ENCODE results near the gene PCDHGA6.
A peak's percentile ranks its signal among the peaks of the same experiment; 100 is the strongest.
"Not testable (repeated sequence)": the region's sequence is repeated elsewhere in the genome, so short reads cannot be mapped to it uniquely, and the experiment has no call there.

The PCDHGA6 gene

GRCh38 chr5:141398608-141399007 lies 24.9 kb downstream of the PCDHGA6 start:
- no peak overlapping the region for H3K27ac ChIP-seq (ENCODE audit: low read depth, low read length, severe bottlenecking)
- no peak overlapping the region for H3K4me3 ChIP-seq (ENCODE audit: extremely low read depth, insufficient read depth, low read length, poor library complexity, severe bottlenecking)
- 91 to 96% methylated on average over 14 of the region's 15 CpGs for WGBS, 2 experiments (ENCODE audit: insufficient coverage in 2 of 2)
- peaks cover 47% of the 10 kb centered on the region for H3K9me3 ChIP-seq (ENCODE audit: control insufficient read depth, low read length)
- H3K4me1 ChIP-seq (ENCODE audit: control insufficient read depth, insufficient read depth, low read length, poor library complexity, severe bottlenecking), result no peaks in the 10 kb centered on the region
- peaks cover 6% of the 10 kb centered on the region for H3K36me3 ChIP-seq (ENCODE audit: control insufficient read depth, insufficient read depth, low read length)

GRCh38 chr5:141399555-141400258 lies 26.0 kb downstream of the PCDHGA6 start:
- WGBS, 2 experiments (ENCODE audit: insufficient coverage in 2 of 2), result 96 to 97% methylated on average over 57 to 61 of the region's 61 CpGs
- H3K27ac ChIP-seq (ENCODE audit: low read depth, low read length, severe bottlenecking), result no peak overlapping the region
- peaks cover 40% of the 10 kb centered on the region for H3K9me3 ChIP-seq (ENCODE audit: control insufficient read depth, low read length)
- H3K4me1 ChIP-seq (ENCODE audit: control insufficient read depth, insufficient read depth, low read length, poor library complexity, severe bottlenecking), result no peaks in the 10 kb centered on the region
- H3K36me3 ChIP-seq (ENCODE audit: control insufficient read depth, insufficient read depth, low read length), result peaks cover 5% of the 10 kb centered on the region
- H3K4me3 ChIP-seq (ENCODE audit: extremely low read depth, insufficient read depth, low read length, poor library complexity, severe bottlenecking), result no peak overlapping the region

DNA sequence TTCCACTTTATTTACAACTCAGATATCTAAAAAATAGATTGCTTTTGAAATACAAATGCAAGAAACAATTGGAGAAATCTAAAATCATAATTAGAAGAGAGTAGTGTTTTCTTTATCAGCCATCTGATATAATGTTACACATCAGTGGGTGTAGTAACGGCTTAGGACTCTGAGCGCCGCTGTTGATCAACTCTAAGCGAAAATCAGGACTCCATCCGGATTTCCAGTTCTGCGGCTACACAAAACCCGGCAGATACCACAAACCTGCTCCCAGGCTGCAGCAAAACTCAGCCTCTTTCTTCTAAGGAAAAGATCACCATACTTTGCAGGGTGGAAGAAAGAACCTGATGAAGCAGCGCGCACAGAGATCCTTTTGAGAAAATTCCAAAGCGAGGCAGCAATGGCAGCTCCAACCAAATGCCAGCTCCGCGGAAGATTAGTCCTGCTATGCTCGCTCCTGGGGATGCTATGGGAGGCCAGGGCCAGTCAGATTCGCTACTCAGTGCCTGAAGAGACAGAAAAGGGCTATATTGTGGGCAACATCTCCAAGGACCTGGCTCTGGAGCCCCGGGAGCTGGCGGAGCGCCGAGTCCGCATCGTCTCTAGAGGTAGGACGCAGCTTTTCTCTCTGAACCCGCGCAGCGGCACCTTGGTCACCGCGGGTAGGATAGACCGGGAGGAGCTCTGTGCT lies 29.0 kb downstream of the PCDHGA6 start, which contains the start of gene PCDHGA9:
TSS of gene PCDHGA9 (plus strand) at position 226 of the 691 bp plus-strand sequence. CDS start at position 401, 175 bp downstream.
- Histone ChIP-seq H3K36me3 (ENCODE audit: control insufficient read depth, insufficient read depth, low read length) (peaks cover 5% of the 10 kb centered on the region), H3K9me3 (ENCODE audit: control insufficient read depth, low read length) (peaks cover 28% of the 10 kb centered on the region), H3K4me1 (ENCODE audit: control insufficient read depth, insufficient read depth, low read length, poor library complexity, severe bottlenecking) (no peaks in the 10 kb centered on the region), H3K27ac (ENCODE audit: low read depth, low read length, severe bottlenecking) (no peak within 1 kb of the TSS), H3K4me3 (ENCODE audit: extremely low read depth, insufficient read depth, low read length, poor library complexity, severe bottlenecking) (no peak within 1 kb of the TSS)
- 93 to 97% methylated on average over 26 to 27 of the region's 27 CpGs for WGBS, 2 experiments (ENCODE audit: insufficient coverage in 2 of 2)

- no peak overlapping the region for H3K27ac ChIP-seq (ENCODE audit: low read depth, low read length, severe bottlenecking)
- peaks cover 28% of the 10 kb centered on the region for H3K9me3 ChIP-seq (ENCODE audit: control insufficient read depth, low read length)
- no peaks in the 10 kb centered on the region for H3K4me1 ChIP-seq (ENCODE audit: control insufficient read depth, insufficient read depth, low read length, poor library complexity, severe bottlenecking)
- 98% methylated on average over 18 to 20 of the region's 22 CpGs for WGBS, 2 experiments (ENCODE audit: insufficient coverage in 2 of 2)
- H3K36me3 ChIP-seq (ENCODE audit: control insufficient read depth, insufficient read depth, low read length), result peaks cover 5% of the 10 kb centered on the region
- H3K4me3 ChIP-seq (ENCODE audit: extremely low read depth, insufficient read depth, low read length, poor library complexity, severe bottlenecking), result no peak overlapping the region
These were observed 29.7 kb downstream of the PCDHGA6 start for GRCh38 chr5:141403387-141403786.

DNA sequence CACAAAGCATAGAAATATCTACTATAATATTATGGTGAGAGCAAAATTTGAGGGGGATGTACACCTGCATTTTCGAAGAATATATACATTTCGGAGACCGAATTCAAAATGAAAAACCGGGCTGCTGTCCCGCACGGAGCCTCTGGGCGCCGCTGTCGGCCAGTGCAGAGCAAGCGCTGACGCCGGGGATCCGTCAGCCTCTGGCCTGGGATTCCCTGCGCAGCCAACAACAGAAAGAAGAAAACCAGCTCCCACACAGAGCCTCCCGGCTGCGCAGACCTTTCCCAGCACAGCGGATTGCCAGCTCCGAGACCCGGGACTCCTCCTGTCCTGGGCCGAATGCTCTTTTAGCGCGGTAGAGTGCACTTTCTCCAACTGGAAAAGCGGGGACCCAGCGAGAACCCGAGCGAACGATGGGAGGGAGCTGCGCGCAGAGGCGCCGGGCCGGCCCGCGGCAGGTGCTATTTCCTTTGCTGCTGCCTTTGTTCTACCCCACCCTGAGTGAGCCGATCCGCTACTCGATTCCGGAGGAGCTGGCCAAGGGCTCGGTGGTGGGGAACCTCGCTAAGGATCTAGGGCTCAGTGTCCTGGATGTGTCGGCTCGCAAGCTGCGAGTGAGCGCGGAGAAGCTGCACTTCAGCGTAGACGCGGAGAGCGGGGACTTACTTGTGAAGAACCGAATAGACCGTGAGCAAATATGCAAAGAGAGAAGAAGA lies 34.3 kb downstream of the PCDHGA6 start, which contains the start of gene PCDHGB6:
TSS of gene PCDHGB6 (plus strand) at position 232 of the 716 bp plus-strand sequence. CDS start at position 414, 182 bp downstream.
- Histone ChIP-seq H3K9me3 (ENCODE audit: control insufficient read depth, low read length) (peaks cover 25% of the 10 kb centered on the region), H3K27ac (ENCODE audit: low read depth, low read length, severe bottlenecking) (peak within 1 kb of the TSS; percentile 72)

DNA sequence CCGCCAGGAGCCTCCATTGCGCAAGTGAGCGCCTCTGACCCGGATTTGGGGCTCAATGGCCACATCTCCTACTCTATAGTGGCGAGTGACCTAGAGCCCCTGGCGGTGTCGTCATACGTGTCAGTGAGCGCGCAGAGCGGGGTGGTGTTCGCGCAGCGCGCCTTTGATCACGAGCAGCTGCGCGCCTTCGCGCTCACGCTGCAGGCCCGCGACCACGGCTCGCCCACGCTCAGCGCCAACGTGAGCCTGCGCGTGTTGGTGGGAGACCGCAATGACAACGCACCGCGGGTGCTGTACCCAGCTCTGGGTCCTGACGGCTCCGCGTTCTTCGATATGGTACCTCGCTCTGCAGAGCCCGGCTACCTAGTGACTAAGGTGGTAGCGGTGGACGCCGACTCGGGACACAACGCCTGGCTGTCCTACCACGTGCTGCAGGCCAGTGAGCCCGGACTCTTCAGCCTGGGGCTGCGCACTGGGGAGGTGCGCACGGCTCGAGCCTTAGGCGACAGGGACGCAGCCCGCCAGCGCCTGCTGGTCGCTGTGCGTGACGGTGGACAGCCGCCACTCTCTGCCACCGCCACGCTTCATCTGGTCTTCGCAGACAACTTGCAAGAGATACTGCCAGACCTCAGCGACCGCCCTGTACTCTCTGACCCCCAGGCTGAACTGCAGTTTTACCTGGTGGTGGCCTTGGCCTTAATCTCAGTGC lies 36.1 kb downstream of the PCDHGA6 start:
- H3K27ac ChIP-seq (ENCODE audit: low read depth, low read length, severe bottlenecking), result no peak overlapping the region
- WGBS, 2 experiments (ENCODE audit: insufficient coverage in 2 of 2), result 96 to 98% methylated on average over 61 to 64 of the region's 64 CpGs
- no peak overlapping the region for H3K4me3 ChIP-seq (ENCODE audit: extremely low read depth, insufficient read depth, low read length, poor library complexity, severe bottlenecking)
- H3K9me3 ChIP-seq (ENCODE audit: control insufficient read depth, low read length), result peaks cover 37% of the 10 kb centered on the region
- H3K4me1 ChIP-seq (ENCODE audit: control insufficient read depth, insufficient read depth, low read length, poor library complexity, severe bottlenecking), result no peaks in the 10 kb centered on the region
- H3K36me3 ChIP-seq (ENCODE audit: control insufficient read depth, insufficient read depth, low read length), result peaks cover 31% of the 10 kb centered on the region

More for the DNA sequence above, 34.3 kb downstream of the PCDHGA6 start, which contains the start of gene PCDHGB6:
- 27 to 37% methylated on average over 32 to 34 of the region's 51 CpGs for WGBS, 2 experiments (ENCODE audit: insufficient coverage in 2 of 2)
- not testable (repeated sequence) for H3K4me1 ChIP-seq (ENCODE audit: control insufficient read depth, insufficient read depth, low read length, poor library complexity, severe bottlenecking)
- Histone ChIP-seq H3K4me3 (ENCODE audit: extremely low read depth, insufficient read depth, low read length, poor library complexity, severe bottlenecking) (peak within 1 kb of the TSS; percentile 47), H3K36me3 (ENCODE audit: control insufficient read depth, insufficient read depth, low read length) (peaks cover 13% of the 10 kb centered on the region)

GRCh38 chr5:141411575-141411974 lies 37.9 kb downstream of the PCDHGA6 start:
- Histone ChIP-seq H3K36me3 (ENCODE audit: control insufficient read depth, insufficient read depth, low read length) (peaks cover 36% of the 10 kb centered on the region), H3K9me3 (ENCODE audit: control insufficient read depth, low read length) (peaks cover 41% of the 10 kb centered on the region), H3K27ac (ENCODE audit: low read depth, low read length, severe bottlenecking) (no peak overlapping the region), H3K4me3 (ENCODE audit: extremely low read depth, insufficient read depth, low read length, poor library complexity, severe bottlenecking) (peak overlapping the region; percentile 20), H3K4me1 (ENCODE audit: control insufficient read depth, insufficient read depth, low read length, poor library complexity, severe bottlenecking) (no peaks in the 10 kb centered on the region)
- 93 to 95% methylated on average over 2 of the region's 3 CpGs for WGBS, 2 experiments (ENCODE audit: insufficient coverage in 2 of 2)

DNA sequence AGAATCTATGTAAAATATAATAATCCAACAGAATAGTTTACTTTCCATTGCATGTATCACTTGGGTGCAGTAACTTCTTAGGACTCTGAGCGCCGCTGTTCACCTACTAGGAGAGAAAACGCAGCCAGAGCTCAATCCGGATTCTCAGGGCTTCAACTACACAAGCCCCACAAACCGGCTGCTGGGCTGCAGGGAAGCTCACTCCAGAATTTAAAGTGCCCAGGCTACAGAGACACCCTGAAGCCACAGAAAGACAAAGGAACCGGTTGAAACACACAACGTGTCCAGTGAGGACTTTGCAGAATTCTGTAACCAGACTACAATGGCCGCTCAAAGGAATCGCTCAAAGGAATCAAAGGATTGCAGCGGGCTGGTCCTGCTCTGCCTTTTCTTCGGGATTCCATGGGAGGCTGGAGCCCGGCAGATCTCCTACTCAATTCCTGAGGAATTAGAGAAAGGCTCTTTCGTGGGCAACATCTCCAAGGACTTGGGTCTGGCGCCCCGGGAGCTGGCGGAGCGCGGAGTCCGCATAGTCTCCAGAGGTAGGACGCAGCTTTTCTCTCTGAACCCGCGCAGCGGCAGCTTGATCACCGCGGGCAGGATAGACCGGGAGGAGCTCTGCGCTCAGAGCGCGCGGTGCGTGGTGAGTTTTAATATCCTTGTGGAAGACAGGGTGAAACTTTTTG lies 39.3 kb downstream of the PCDHGA6 start, which contains the start of gene PCDHGA10:
TSS of gene PCDHGA10 (plus strand) at position 134 of the 686 bp plus-strand sequence. CDS start at position 323, 189 bp downstream.
- Histone ChIP-seq H3K9me3 (ENCODE audit: control insufficient read depth, low read length) (peaks cover 48% of the 10 kb centered on the region), H3K36me3 (ENCODE audit: control insufficient read depth, insufficient read depth, low read length) (peaks cover 43% of the 10 kb centered on the region), H3K4me1 (ENCODE audit: control insufficient read depth, insufficient read depth, low read length, poor library complexity, severe bottlenecking) (no peaks in the 10 kb centered on the region), H3K4me3 (ENCODE audit: extremely low read depth, insufficient read depth, low read length, poor library complexity, severe bottlenecking) (peak within 1 kb of the TSS; percentile 47), H3K27ac (ENCODE audit: low read depth, low read length, severe bottlenecking) (peak within 1 kb of the TSS; percentile 67)
- 30 to 50% methylated on average over 14 to 25 of the region's 31 CpGs for WGBS, 2 experiments (ENCODE audit: insufficient coverage in 2 of 2)

DNA sequence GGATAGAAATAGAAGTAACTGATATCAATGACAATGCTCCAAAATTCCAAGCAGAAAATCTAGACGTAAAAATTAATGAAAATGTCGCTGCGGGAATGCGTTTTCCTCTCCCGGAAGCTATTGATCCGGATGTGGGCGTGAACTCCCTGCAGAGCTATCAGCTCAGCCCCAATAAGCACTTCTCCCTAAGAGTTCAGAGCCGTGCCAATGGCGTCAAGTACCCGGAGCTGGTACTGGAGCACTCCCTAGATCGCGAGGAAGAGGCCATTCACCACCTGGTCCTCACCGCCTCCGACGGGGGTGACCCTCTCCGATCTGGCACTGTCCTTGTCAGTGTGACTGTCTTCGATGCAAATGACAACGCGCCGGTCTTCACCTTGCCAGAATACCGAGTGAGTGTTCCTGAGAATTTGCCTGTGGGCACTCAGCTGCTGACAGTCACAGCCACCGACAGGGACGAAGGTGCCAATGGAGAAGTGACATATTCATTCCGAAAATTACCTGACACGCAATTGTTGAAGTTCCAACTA lies 39.9 kb downstream of the PCDHGA6 start:
- no peaks in the 10 kb centered on the region for H3K4me1 ChIP-seq (ENCODE audit: control insufficient read depth, insufficient read depth, low read length, poor library complexity, severe bottlenecking)
- no peak overlapping the region for H3K27ac ChIP-seq (ENCODE audit: low read depth, low read length, severe bottlenecking)
- 81 to 85% methylated on average over 21 to 22 of the region's 25 CpGs for WGBS, 2 experiments (ENCODE audit: insufficient coverage in 2 of 2)
- H3K36me3 ChIP-seq (ENCODE audit: control insufficient read depth, insufficient read depth, low read length), result peaks cover 47% of the 10 kb centered on the region
- H3K9me3 ChIP-seq (ENCODE audit: control insufficient read depth, low read length), result peaks cover 53% of the 10 kb centered on the region
- peak overlapping the region; percentile 47 for H3K4me3 ChIP-seq (ENCODE audit: extremely low read depth, insufficient read depth, low read length, poor library complexity, severe bottlenecking)
